A673 (cell line): ENCODE measurements around the gene RABGAP1L.

Source experiments
- EZH2 ChIP-seq: fragments of 200-600 bp; sonication (generic); IDR thresholded peaks from 2 replicates; pipeline ENCODE4 v1.6.1; 2017; ENCODE audit warnings: borderline replicate concordance, low read depth, mild to moderate bottlenecking, mixed read lengths, antibody characterized with exemption, low read length; ENCODE audit not compliant: poor library complexity, severe bottlenecking
- TF ChIP-seq, protein P1 (sequence below): fragments of 300-800, 200-600 bp; sonication (generic); conservative IDR thresholded peaks from 2 replicates; pipeline ENCODE4 v1.5.1; 2017; ENCODE audit warnings: low read depth, mild to moderate bottlenecking, antibody characterized with exemption, low read length, moderate library complexity, mixed read lengths

DNA sequence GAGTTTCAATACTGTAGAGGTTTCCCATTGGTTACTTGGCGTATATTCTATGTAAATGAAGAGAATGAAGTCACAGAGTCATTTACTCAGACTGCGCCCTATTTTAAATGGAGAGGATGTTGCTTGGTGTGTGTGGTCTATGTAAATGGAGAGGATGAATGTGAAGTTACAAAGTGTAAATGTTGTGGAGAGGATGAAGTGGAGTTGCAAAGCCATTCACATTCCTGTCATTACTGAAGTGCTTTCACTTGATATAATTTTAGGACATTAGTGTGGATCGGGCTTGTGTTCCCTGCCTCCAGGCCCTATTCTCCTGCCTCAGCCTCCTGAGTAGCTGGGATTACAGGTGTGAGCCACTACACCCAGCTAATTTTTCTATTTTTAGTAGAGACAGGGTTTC, 741.0 kb downstream of the RABGAP1L start:
- TF ChIP-seq, protein P1, sequence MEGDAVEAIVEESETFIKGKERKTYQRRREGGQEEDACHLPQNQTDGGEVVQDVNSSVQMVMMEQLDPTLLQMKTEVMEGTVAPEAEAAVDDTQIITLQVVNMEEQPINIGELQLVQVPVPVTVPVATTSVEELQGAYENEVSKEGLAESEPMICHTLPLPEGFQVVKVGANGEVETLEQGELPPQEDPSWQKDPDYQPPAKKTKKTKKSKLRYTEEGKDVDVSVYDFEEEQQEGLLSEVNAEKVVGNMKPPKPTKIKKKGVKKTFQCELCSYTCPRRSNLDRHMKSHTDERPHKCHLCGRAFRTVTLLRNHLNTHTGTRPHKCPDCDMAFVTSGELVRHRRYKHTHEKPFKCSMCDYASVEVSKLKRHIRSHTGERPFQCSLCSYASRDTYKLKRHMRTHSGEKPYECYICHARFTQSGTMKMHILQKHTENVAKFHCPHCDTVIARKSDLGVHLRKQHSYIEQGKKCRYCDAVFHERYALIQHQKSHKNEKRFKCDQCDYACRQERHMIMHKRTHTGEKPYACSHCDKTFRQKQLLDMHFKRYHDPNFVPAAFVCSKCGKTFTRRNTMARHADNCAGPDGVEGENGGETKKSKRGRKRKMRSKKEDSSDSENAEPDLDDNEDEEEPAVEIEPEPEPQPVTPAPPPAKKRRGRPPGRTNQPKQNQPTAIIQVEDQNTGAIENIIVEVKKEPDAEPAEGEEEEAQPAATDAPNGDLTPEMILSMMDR: no peak
- no peak for TF ChIP-seq EZH2
